Frontal cortex (tissue), 4 donors: ENCODE results near the gene FSIP1. TPM values are rescaled to one million over a fixed set of nuclear protein-coding genes. Genes with fewer than 3 reads are reported as not detected.

Source experiments
- DNase-seq, 2 donors: peaks; one replicate each; pipeline ENCODE4 v3.0.0; 2012; ENCODE audit warnings: low spot score in 2 of 2
- FAIRE-seq: peaks from 2 replicates; lab custom pipeline; 2012; peaks lifted over from hg19 to GRCh38; lab: Jason Lieb, UNC
- total RNA-seq: library from RNA; depleted of rRNA; stranded (reverse); fragments of >200 nt; gene quantifications from one replicate; pipeline ENCODE4 v1.2.3, GENCODE V29; 2014
- donor health status: control.
- donor health status: control.
- donor health status: control.

FSIP1 gene
- total RNA-seq, 1 donor from 2014 or later, result 17.5 TPM

DNA sequence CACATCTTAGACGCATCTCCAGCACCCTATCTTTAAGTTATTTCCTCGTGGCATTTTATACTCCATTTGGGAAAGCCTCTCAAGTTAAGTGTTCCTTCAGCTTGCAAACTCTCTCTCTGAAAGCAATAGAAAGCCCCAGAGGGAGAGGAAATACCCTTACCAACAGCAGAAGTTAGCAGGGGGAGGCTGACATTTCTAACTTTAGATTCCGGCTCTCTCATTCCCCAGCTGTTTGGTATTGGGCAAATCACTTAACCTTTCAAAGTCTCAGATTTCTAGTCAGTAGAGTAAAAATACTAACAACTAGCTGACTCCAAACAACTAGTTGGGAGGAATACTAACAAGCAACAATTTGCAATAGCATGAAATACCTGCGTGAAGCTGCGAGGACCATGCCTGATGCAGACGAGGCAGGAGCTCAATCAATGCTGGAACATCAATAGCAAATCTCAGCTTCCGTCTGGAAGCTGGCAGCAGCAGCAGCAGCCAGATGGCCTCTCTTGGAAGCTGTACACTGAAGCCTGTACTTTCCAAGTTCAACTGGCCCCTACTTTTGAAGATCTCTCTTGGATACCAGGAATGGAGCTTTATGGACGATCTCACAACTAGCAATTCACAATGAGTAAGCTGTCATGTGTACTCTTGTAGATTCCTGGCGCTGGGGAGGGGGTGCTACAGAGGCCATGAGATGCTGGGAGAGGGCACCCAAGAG lies 153.9 kb downstream of the FSIP1 start:
- no peak for DNase-seq
- no peak for FAIRE-seq

DNA sequence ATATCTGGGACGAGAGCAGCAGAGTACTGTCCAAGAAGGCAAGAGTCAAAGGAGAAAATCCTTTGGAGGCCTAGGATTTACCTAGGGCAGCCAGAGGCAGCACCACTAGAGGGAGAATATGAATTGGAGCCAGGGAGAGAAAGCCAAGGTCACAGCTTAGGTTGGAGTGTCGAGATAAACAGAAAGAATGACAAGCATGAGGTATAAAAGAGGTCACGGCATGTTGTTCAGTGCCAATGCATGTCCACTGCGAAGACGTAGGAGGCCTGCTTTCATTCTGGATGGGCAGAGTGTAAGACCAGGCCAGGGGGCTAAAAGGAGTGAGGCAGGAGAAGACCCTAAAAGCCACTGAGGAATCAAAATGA lies 154.5 kb downstream of the FSIP1 start:
- DNase-seq, result no peak
- FAIRE-seq, result no peak

DNA sequence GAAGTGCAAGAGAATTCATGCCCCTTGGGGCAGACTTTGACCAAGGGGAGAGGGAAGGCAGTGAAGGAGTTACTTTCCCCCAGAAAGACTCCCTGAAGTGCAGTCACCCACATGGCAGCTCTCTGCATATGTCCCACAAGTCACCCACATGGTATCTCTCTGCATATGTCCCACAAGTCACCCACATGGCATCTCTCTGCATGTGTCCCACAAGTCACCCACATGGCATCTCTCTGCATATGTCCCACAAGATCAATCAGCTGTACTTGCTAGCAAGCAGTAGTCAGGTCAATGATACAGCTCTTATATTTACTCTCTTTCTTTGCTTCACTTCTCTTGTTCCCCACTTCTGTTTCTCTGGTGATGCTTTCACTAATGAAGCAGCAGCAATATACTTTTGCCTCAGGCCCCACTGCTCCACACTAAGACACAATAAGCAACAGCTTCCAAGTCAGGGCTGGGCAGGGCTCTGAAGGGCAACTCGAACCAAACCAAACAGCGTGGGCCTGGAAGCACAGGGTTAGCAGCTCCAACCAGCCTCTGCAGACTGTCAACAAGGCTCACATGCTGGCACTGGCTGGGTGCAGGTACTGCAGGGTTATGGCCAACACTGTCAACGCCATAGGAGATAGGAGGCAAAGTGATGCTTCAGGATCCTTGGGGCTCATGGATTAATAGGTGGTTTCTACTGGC lies 155.0 kb downstream of the FSIP1 start:
- no peak for FAIRE-seq
- DNase-seq, result no peak

DNA sequence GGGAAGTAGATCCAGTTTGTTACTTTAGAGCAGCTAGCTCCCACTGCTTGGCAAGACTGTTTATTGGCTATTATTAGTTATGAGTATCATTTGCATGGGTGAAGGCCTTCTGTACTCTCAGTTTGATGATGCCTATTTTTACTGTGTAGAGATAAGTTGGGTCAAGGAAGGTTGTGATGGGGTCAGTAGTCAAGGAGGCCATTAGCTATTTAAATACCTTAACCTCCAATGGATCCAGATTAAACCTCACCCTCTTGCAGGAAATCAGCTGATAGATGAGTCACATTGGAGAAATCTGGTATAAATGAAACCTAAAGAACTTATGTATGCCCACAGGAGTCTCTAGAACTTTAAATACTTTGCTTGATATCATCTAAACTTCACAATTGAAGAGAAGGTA lies 156.8 kb downstream of the FSIP1 start:
- DNase-seq (no peak), FAIRE-seq (no peak)

DNA sequence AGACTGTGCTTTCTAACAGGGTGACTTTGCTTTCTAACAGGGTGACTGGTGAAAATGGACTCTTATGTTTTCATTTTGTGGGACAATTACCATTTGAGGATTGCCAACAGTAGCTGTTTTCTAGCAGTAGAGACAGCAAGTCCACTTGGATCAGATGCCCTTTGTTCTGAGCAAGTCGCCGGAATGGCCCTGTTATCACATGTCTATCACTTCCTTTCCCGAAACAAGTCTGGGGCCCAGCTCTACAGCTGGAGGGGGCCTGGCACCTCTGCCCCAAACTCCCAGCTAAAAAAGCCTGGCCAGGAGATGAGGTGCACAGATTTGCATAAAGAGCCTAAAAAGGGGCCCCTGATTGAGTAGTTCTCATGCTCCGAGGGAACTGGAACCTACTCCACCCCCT lies 157.2 kb downstream of the FSIP1 start:
- no peak for FAIRE-seq
- no peak for DNase-seq

DNA sequence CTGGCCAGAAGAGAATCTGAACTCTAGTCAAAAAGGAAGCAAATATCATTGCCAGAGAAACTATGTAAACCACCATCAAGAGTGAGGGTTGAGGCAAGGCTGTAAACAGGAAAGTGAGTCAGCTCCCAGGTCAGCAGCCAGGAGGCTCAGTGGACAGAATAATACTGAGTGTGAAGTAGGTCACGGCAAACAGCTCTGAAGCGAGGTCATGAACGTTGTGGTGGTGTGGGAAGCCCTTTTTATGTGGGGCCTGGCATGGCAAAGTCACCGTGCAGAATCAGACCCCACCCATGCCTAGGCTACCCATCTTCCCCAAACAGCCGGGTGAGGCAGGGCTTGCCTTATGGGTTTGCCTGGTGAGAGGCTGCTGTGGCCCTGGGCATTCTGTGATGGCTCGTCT lies 157.8 kb downstream of the FSIP1 start:
- DNase-seq (no peak), FAIRE-seq (no peak)

DNA sequence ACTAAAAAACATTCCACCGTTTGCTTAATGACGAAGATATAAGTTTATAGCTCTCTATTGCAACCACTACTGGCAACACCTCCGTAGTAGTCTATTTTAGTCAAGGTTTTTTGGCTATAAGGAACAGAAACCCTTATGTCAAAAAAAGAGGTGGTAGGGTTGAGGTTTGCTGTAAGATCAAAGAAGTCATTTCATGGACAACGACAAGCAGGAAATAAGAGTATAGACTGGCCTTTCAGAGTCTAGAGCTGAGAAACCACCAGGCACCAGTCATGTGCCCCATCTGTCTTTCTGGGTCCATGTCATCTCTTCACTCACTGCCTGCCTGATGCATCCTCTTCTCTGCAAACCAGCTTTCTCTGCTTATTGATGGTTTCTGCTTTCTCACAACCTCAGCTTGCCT lies 159.1 kb downstream of the FSIP1 start:
- DNase-seq (no peak), FAIRE-seq (no peak)

DNA sequence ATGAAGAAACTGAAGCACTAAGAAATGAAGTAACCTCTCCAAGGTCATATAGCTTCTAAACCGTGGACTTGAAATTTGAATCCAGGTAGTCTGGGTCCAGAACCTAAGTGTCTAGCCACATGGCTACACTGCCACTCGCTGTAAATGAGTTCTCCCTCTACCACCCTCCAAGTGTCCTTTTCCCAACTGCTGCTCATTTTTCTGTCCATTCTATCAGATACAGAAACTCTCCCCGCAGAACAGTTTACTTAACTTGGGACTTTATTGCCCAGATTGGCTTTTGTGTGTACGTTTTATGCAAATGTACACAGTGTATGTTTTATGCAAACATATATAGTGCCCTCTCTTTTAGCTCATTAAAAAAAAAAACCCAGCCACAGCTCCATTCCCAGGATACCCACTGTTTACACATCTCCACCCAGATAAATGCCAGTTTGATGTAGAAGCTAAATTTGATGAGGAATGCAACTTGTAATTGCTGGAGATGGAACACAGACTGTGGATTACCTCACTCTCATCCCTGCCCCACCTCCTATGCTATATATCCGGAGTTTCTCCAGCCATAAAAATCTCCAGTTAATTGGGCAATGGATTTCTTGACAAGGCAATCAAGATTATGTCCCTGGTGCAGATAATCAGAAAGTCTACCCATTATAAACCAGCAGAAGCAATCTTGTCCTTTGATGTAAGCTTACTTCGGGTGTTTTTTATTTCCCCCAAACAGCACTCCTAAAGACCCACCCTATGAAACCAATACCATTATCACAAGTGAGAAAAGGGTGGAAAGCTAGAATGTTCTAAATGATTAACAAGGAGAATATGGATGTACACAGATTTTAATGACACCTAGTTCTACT lies 159.8 kb downstream of the FSIP1 start:
- no peak for FAIRE-seq
- DNase-seq, result no peak

DNA sequence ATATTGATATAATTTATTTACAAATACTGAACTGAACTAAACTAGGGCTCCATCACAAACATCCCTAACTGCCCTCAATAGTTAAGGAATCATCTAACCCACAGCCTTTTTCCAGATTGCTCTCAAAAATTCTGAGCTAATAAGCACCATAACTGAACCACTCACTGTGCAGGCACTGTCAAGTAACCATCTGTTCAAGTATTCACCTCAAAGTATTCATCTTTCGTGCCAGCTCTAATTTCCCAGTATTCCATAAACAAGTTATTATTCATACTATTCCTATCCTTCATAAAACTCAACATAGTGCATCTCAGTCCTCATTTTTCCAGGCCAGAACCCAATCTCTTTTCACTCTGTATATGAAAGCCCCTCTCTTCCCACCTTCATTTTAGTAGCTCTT lies 160.7 kb downstream of the FSIP1 start:
- DNase-seq (no peak), FAIRE-seq (no peak)

DNA sequence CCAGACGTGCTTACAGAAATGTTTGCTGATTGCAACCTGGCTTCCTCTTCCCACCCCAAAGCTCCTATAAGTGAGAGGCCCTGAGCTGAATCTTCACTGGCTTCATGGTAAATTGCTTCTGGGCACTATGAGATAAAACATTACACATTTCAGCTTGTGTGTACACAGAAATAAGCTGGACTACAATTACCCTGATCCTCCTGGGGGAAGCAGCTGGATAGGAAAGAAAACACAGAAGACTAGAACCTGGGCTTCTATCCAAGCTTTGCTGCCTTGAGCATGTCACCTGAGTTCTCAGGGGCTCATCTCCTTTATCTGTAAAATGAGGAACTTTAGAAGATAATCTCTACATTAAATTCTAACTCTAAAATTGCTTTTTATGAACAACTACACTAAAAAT lies 161.4 kb downstream of the FSIP1 start:
- no peak for DNase-seq
- FAIRE-seq, result no peak

DNA sequence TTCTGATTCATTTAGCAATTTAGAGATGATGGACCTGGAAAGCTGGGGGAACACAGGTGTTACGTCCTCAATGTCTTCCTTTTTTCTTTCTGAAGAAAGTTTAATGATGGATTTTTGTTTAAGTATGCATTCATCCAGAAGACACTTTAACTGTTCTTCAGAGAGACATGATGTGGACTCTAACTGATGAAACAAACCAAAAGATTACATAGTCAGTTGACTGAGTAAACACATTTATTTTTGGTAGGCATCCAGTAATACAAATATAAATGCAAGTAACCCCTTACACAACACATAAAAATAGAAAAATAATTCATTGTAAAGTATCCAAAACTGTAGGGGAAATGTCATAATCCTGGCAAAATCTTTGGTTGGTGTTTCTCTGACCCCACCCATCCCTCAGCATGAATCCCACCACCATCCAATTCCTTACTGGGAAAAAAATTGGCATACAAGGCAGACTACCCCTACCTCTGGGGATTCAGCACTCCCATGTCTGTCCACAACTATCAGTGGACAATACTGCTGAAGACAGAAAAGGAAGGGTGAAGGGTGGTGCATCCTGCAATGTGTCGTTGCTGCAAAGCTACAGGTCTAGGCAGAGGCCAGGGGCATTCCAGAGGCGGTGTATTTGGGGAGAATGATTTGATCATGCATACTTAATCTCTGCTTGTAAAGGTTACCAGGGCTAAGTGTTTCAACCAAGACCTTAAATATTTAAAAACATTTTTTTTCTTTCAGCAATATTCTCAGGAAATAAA lies 164.4 kb downstream of the FSIP1 start:
- no peak for FAIRE-seq
- DNase-seq, result no peak

DNA sequence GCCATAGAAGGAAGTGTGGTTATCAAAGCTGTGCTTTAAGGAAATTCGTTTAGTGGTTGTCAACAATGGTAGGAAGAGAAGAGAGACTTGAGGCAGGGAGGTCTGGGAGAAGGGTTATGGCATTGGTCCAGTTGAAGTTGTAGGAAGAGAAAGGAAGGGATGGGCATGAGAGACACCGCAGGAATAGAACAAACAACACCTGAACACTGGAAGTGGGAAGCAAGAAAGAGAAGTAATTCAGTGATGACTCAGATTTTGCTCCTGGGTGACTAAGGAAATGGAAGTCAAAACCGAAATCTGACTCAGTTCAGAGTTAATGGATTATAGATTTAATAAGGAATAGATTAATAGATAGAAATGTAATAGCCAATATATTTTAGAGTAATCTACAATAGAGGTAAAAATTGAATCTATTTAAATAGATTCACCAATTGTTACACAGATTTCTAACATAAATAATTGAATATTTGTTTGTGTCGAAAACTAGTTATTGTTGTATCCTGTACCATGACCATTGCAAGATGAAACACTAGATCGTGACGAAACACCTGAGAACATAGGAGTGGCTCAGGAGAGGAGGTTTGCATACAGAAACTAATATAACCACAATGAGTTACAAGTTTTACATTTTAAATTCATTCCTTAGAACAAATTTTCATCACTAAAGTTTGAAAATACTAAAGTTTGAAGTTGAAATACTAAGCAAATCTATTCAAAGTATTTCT lies 165.7 kb downstream of the FSIP1 start:
- FAIRE-seq (no peak), DNase-seq (no peak)

DNA sequence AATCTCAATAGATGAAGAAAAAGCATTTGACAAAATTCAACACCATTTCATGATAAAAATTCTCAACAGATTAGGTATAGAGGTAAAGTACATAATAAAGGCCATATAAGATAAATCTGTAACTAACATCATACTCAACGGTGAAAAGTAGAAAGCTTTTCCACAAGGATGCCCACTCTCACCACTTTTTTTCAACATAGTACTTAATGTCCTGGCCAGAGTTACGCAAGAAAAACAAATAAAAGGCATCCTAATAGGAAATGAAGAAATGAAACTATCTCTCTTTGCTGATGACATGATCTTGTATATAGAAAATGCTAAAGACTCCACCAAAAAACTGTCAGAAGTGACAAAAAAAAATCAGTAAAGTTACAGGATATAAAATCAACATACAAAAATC lies 168.8 kb downstream of the FSIP1 start:
- DNase-seq, result no peak
- FAIRE-seq, result no peak

DNA sequence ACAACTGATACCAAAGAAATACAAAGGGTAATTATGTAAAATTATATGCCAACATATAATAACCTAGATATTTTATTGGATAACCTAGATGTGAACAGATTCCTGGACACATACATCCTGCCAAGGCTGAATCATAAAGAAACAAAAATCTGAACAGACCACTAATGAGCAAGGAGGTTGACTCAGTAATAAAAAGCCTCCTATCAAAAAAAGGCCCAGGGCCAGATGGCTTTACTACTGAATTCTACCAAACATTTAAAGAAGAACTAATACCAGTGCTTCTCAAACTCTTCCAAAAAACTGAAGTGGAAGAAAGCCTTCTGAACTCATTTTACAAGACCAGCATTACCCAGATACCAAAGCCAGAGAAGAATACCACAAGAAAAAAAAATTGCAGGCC lies 169.4 kb downstream of the FSIP1 start:
- FAIRE-seq (no peak), DNase-seq (no peak)

DNA sequence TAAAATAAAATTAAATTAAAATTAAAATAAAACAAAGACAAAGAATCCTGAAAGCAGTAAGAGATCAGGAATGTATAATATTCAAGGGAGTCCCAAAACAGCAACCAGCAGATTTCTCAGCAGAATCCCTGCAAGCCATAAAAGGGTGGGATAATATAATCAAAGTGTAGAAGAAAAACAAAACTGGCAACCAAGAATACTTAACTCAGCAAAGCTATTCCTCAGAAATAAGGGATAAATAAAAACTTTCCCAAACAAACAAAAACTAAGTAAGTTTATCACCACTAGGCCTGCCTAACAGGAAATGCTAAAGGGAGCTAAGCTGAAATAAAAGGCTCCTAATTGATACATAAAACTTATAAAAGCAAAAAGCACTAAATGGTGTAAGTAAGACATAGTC lies 172.0 kb downstream of the FSIP1 start:
- FAIRE-seq (no peak), DNase-seq (no peak)

DNA sequence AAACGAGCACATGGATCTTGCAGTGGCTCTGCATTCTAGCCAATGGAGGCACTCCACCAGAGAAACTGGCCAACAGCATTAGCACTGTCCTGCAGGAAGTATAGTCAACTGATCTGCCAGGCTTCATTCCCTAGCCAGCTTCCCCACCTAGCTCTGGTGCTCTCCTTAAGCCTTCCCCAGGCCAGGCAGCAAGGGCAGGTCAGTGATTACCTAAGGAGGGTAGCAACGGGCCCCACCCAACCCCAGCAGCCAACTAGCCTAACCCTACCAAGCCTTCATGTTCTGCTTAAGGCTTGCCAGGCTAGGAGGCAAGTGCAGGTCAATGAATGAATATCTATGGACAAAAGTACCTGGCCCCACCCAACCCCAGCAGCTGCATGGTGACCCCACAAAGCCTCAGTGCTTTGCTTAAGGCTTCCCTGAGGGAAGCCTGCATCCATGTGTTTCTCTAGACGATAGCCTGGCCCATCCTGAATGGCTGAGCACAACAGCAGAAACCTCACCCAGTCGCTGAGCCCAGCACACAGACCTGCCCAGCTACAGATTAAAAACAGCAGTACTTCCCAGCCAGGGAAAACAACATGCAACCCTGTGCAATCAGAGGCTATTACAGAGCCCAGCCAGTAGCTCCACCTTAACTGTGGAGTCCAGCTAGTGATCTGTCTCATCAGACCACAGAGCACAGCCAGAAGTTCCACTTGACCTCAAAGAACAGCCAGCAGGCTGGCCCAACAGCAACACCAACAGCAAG lies 173.3 kb downstream of the FSIP1 start:
- FAIRE-seq, result no peak
- DNase-seq, result no peak

DNA sequence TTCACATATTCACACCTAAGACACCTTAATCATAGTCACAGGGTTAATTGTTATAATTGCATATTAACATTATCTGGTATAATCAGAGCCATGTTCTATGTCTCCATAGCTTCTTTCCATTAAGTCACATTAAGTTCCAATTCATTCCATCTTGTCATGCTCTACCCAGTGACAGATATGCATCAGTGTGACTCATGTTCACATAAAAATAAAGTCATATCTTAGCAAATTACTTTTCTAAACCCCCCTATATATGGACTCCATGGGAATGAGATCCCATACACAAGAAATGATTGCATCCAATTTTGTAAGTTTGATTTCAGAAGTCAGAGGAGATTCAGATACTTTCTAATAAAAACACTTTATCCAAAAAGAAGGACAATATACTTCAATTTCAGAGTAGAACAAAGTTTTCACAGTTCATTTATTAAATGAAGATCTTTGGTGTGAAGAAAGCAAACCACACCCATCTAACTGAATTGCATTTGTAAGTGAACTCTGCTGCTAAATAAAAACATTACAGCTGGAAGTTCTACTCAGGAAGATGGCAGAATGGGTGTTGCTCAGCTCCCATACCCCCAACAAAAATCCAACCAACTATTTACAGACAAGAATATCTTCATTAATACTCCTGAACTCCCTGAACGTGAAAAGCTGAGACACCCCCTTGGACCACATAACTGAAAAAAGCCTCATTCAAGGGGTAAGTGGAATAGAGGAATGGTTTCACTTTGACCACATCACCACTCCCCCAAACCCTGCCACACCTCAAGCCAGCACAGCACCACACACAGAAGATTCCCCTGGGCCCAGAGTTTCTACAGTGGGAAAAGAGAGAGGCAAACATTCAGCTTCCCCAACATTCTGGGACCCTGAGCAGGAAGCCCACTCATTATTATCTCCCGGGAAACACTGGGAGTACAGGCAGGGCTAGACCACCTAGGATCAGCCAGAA lies 174.2 kb downstream of the FSIP1 start:
- FAIRE-seq, result no peak
- DNase-seq, result no peak

DNA sequence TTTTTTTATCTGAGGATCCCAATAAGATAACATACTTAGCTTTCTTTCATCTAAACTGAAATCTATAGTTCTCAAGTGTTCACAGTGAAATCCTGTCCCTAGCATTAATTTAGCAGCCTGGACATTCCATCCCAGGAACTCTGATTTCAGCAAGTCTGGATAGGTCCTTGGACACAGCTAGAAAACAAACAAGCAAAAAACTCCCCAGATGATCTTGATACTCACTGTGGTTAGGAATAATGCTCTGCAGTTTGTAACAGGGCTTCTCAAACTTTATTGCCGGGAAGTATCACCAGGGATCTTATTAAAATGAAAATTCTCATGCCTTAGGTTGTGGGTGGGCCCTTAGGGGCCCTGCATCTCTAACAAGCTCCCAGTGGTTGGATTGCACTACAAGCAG lies 177.5 kb downstream of the FSIP1 start:
- FAIRE-seq (no peak), DNase-seq (no peak)
